ENCODE measurements around the gene MACROD2. TPM values are rescaled to one million over a fixed set of nuclear protein-coding genes. Genes with fewer than 3 reads are reported as not detected.
A peak's percentile ranks its signal among the peaks of the same experiment; 100 is the strongest.

MACROD2 gene
- total RNA-seq, 1 experiment from 2014 or later = 3.4 TPM

- DNase-seq (ENCODE audit: low read depth) = no peak
- in situ Hi-C loops (cut with HindIII; ENCODE audit: low pct_unique_long_range_greater_than_20kb, low sequenced_read_pairs) = no loop called here
These were observed 797.6 kb downstream of the MACROD2 start for GRCh38 chr20:14792915-14793314.

GRCh38 chr20:14799545-14800216 lies 804.4 kb downstream of the MACROD2 start:
- DNase-seq (ENCODE audit: low read depth) = no peak
- in situ Hi-C loops (cut with HindIII; ENCODE audit: low pct_unique_long_range_greater_than_20kb, low sequenced_read_pairs) = no loop called here

- in situ Hi-C loops (cut with HindIII; ENCODE audit: low pct_unique_long_range_greater_than_20kb, low sequenced_read_pairs) = no loop called here
- no peak for DNase-seq (ENCODE audit: low read depth)
These were observed 805.5 kb downstream of the MACROD2 start for GRCh38 chr20:14800707-14801425.

GRCh38 chr20:14801591-14802325 lies 806.4 kb downstream of the MACROD2 start:
- no peak for DNase-seq (ENCODE audit: low read depth)
- in situ Hi-C loops (cut with HindIII; ENCODE audit: low pct_unique_long_range_greater_than_20kb, low sequenced_read_pairs) = no loop called here

GRCh38 chr20:14807224-14807623 lies 811.9 kb downstream of the MACROD2 start:
- in situ Hi-C loops (cut with HindIII; ENCODE audit: low pct_unique_long_range_greater_than_20kb, low sequenced_read_pairs) = no loop called here
- DNase-seq (ENCODE audit: low read depth) = peak; percentile 5

- in situ Hi-C loops (cut with HindIII; ENCODE audit: low pct_unique_long_range_greater_than_20kb, low sequenced_read_pairs) = no loop called here
- DNase-seq (ENCODE audit: low read depth) = no peak
These were observed 820.0 kb downstream of the MACROD2 start for GRCh38 chr20:14815340-14815739.

GRCh38 chr20:14816471-14816870 lies 821.2 kb downstream of the MACROD2 start:
- no peak for DNase-seq (ENCODE audit: low read depth)
- in situ Hi-C loops (cut with HindIII; ENCODE audit: low pct_unique_long_range_greater_than_20kb, low sequenced_read_pairs) = no loop called here

- in situ Hi-C loops (cut with HindIII; ENCODE audit: low pct_unique_long_range_greater_than_20kb, low sequenced_read_pairs) = no loop called here
- DNase-seq (ENCODE audit: low read depth) = no peak
These were observed 821.8 kb downstream of the MACROD2 start for GRCh38 chr20:14817101-14817500.

GRCh38 chr20:14820771-14821170 lies 825.5 kb downstream of the MACROD2 start:
- in situ Hi-C loops (cut with HindIII; ENCODE audit: low pct_unique_long_range_greater_than_20kb, low sequenced_read_pairs) = no loop called here
- no peak for DNase-seq (ENCODE audit: low read depth)

GRCh38 chr20:14821251-14821650 lies 825.9 kb downstream of the MACROD2 start:
- in situ Hi-C loops (cut with HindIII; ENCODE audit: low pct_unique_long_range_greater_than_20kb, low sequenced_read_pairs) = no loop called here

GRCh38 chr20:14824996-14825395 lies 829.7 kb downstream of the MACROD2 start:
- DNase-seq (ENCODE audit: low read depth) = no peak
- in situ Hi-C loops (cut with HindIII; ENCODE audit: low pct_unique_long_range_greater_than_20kb, low sequenced_read_pairs) = no loop called here

More at GRCh38 chr20:14821251-14821650, 825.9 kb downstream of the MACROD2 start:
- DNase-seq (ENCODE audit: low read depth) = no peak

- DNase-seq (ENCODE audit: low read depth) = no peak
- in situ Hi-C loops (cut with HindIII; ENCODE audit: low pct_unique_long_range_greater_than_20kb, low sequenced_read_pairs) = no loop called here
These were observed 831.4 kb downstream of the MACROD2 start for GRCh38 chr20:14826543-14827313.

- in situ Hi-C loops (cut with HindIII; ENCODE audit: low pct_unique_long_range_greater_than_20kb, low sequenced_read_pairs) = no loop called here
- DNase-seq (ENCODE audit: low read depth) = no peak
These were observed 833.1 kb downstream of the MACROD2 start for GRCh38 chr20:14828459-14828858.

- in situ Hi-C loops (cut with HindIII; ENCODE audit: low pct_unique_long_range_greater_than_20kb, low sequenced_read_pairs) = no loop called here
- no peak for DNase-seq (ENCODE audit: low read depth)
These were observed 834.6 kb downstream of the MACROD2 start for GRCh38 chr20:14829906-14830305.

- no peak for DNase-seq (ENCODE audit: low read depth)
- in situ Hi-C loops (cut with HindIII; ENCODE audit: low pct_unique_long_range_greater_than_20kb, low sequenced_read_pairs) = no loop called here
These were observed 835.1 kb downstream of the MACROD2 start for GRCh38 chr20:14830466-14830865.

GRCh38 chr20:14830899-14831298 lies 835.6 kb downstream of the MACROD2 start:
- DNase-seq (ENCODE audit: low read depth) = no peak
- in situ Hi-C loops (cut with HindIII; ENCODE audit: low pct_unique_long_range_greater_than_20kb, low sequenced_read_pairs) = no loop called here

- in situ Hi-C loops (cut with HindIII; ENCODE audit: low pct_unique_long_range_greater_than_20kb, low sequenced_read_pairs) = no loop called here
- DNase-seq (ENCODE audit: low read depth) = no peak
These were observed 837.3 kb downstream of the MACROD2 start for GRCh38 chr20:14832630-14833029.
